H9 (cell line): ENCODE measurements around the gene POLR1D. TPM values are rescaled to one million over a fixed set of nuclear protein-coding genes. Genes with fewer than 3 reads are reported as not detected.

Experiments used
- DNase-seq: peaks from one replicate; pipeline ENCODE4 v3.0.0-alpha.2; 2017
- H2AFZ ChIP-seq: one replicate; pipeline ENCODE4 v1.6.1; 2013; ENCODE audit warnings: mild to moderate bottlenecking, low read length, control low read depth, moderate library complexity
- H2AK5ac ChIP-seq: 2 replicates; pipeline ENCODE4 v1.6.1; 2013; ENCODE audit warnings: low read length, control low read depth, mixed read lengths; ENCODE audit not compliant: insufficient read length
- H2BK120ac ChIP-seq: one replicate; pipeline ENCODE4 v1.6.1; 2013; ENCODE audit warnings: low read depth, mild to moderate bottlenecking, low read length, control low read depth, inconsistent platforms; ENCODE audit not compliant: poor library complexity, severe bottlenecking
- H2BK12ac ChIP-seq: 2 replicates; pipeline ENCODE4 v1.6.1; 2013; ENCODE audit warnings: low read length, control low read depth, mixed read lengths, low read depth; ENCODE audit not compliant: insufficient read length
- H2BK15ac ChIP-seq: 2 replicates; pipeline ENCODE4 v1.6.1; 2013; ENCODE audit warnings: low read depth, low read length, control low read depth
- H2BK20ac ChIP-seq: one replicate; pipeline ENCODE4 v1.6.1; 2013; ENCODE audit warnings: low read depth, mild to moderate bottlenecking, low read length, control low read depth, inconsistent platforms; ENCODE audit not compliant: poor library complexity, severe bottlenecking
- H2BK5ac ChIP-seq: 2 replicates; pipeline ENCODE4 v1.6.1; 2013; ENCODE audit warnings: low read length, control low read depth, mixed read lengths; ENCODE audit not compliant: insufficient read length
- H3K14ac ChIP-seq: 2 replicates; pipeline ENCODE4 v1.6.1; 2013; ENCODE audit warnings: low read length, control low read depth; ENCODE audit not compliant: insufficient read depth
- H3K18ac ChIP-seq: 2 replicates; pipeline ENCODE4 v1.6.1; 2013; ENCODE audit warnings: low read depth, mild to moderate bottlenecking, mixed read lengths, low read length, control low read depth; ENCODE audit not compliant: insufficient read length
- H3K23ac ChIP-seq: 2 replicates; pipeline ENCODE4 v1.6.1; 2013; ENCODE audit warnings: low read length, control low read depth, mixed read lengths, low read depth; ENCODE audit not compliant: insufficient read length
- H3K23me2 ChIP-seq: 2 replicates; pipeline ENCODE4 v1.6.1; 2013; ENCODE audit warnings: low read depth, mild to moderate bottlenecking, mixed read lengths, low read length, control low read depth; ENCODE audit not compliant: insufficient read length, poor library complexity, severe bottlenecking
- H3K27ac ChIP-seq: 2 replicates; pipeline ENCODE4 v1.5.1; 2013; ENCODE audit warnings: low read length, control low read depth, mixed read lengths, low read depth; ENCODE audit not compliant: insufficient read length
- H3K27me3 ChIP-seq: 2 replicates; pipeline ENCODE4 v1.6.1; 2013; ENCODE audit warnings: low read length, control low read depth, inconsistent platforms; ENCODE audit not compliant: insufficient read depth
- H3K4ac ChIP-seq: 2 replicates; pipeline ENCODE4 v1.6.1; 2013; ENCODE audit warnings: low read depth, mild to moderate bottlenecking, control low read depth, inconsistent platforms, low read length, moderate library complexity
- H3K4me1 ChIP-seq: 2 replicates; pipeline ENCODE4 v1.6.1; 2013; ENCODE audit warnings: low read length, control low read depth, inconsistent platforms; ENCODE audit not compliant: insufficient read depth
- H3K4me2 ChIP-seq: 2 replicates; pipeline ENCODE4 v1.6.1; 2013; ENCODE audit warnings: low read length, control low read depth, mixed read lengths; ENCODE audit not compliant: insufficient read length, insufficient read depth
- H3K56ac ChIP-seq: 2 replicates; pipeline ENCODE4 v1.6.1; 2013; ENCODE audit warnings: low read depth, mild to moderate bottlenecking, mixed read lengths, low read length, control low read depth; ENCODE audit not compliant: insufficient read length
- H3K79me1 ChIP-seq: 2 replicates; pipeline ENCODE4 v1.6.1; 2013; ENCODE audit warnings: low read depth, mild to moderate bottlenecking, moderate library complexity, low read length, control low read depth, inconsistent platforms; ENCODE audit not compliant: insufficient read depth, poor library complexity, severe bottlenecking
- H3K79me2 ChIP-seq: 2 replicates; pipeline ENCODE4 v1.6.1; 2013; ENCODE audit warnings: low read length, control low read depth, inconsistent platforms; ENCODE audit not compliant: insufficient read depth
- H3K9ac ChIP-seq: 2 replicates; pipeline ENCODE4 v1.6.1; 2013; ENCODE audit warnings: low read length, control low read depth, mixed read lengths; ENCODE audit not compliant: insufficient read length; ENCODE audit errors: extremely low read depth
- H3K9me3 ChIP-seq: one replicate; pipeline ENCODE4 v1.6.1; 2013; ENCODE audit warnings: low read depth, low read length, inconsistent platforms; ENCODE audit not compliant: control insufficient read depth
- H3T11ph ChIP-seq: one replicate; pipeline ENCODE4 v1.6.1; 2013; ENCODE audit warnings: mild to moderate bottlenecking, low read length, control low read depth, inconsistent platforms
- H4K20me1 ChIP-seq: one replicate; pipeline ENCODE4 v1.6.1; 2013; ENCODE audit not compliant: control insufficient read depth, insufficient read length, insufficient read depth
- H4K5ac ChIP-seq: 2 replicates; pipeline ENCODE4 v1.6.1; 2013; ENCODE audit warnings: low read depth, mild to moderate bottlenecking, mixed read lengths, low read length, control low read depth; ENCODE audit not compliant: insufficient read length
- H4K8ac ChIP-seq: replicated peaks from 2 replicates; pipeline ENCODE4 v1.6.1; 2013; ENCODE audit warnings: low read length, control low read depth, mixed read lengths, low read depth; ENCODE audit not compliant: insufficient read length
- H4K91ac ChIP-seq: 2 replicates; pipeline ENCODE4 v1.6.1; 2013; ENCODE audit warnings: low read depth, mild to moderate bottlenecking, moderate library complexity, mixed read lengths, low read length, control low read depth; ENCODE audit not compliant: insufficient read length
- H3K27ac Mint-ChIP-seq, 3 experiments: 2 replicates in 2 of 3; 3 replicates in 1 of 3; pipeline ENCODE4 v1.8.0; 2020 to 2021; ENCODE audit warnings: mixed read lengths in 3 of 3, mild to moderate bottlenecking in 1 of 3, moderate library complexity in 1 of 3
- H3K27me3 Mint-ChIP-seq: 2 replicates; pipeline ENCODE4 v1.8.0; 2021; ENCODE audit warnings: low read depth, mild to moderate bottlenecking, moderate library complexity, mixed read lengths
- H3K36me3 Mint-ChIP-seq, 3 experiments: 2 replicates in 2 of 3; 3 replicates in 1 of 3; pipeline ENCODE4 v1.8.0; 2020 to 2021; ENCODE audit warnings: low read depth in 3 of 3, mixed read lengths in 3 of 3; ENCODE audit not compliant: insufficient read depth in 1 of 3
- H3K4me1 Mint-ChIP-seq, 2 experiments: 2 replicates each; pipeline ENCODE4 v1.8.0; 2020; ENCODE audit warnings: mixed read lengths in 2 of 2
- H3K4me3 Mint-ChIP-seq, 2 experiments: 2 replicates in 1 of 2; 3 replicates in 1 of 2; pipeline ENCODE4 v1.8.0; 2020 to 2021; ENCODE audit warnings: mild to moderate bottlenecking in 2 of 2, mixed read lengths in 2 of 2, moderate library complexity in 1 of 2
- H3K9me3 Mint-ChIP-seq, 2 experiments: 2 replicates in 1 of 2; 3 replicates in 1 of 2; pipeline ENCODE4 v1.8.0; 2020; ENCODE audit warnings: mild to moderate bottlenecking in 2 of 2, mixed read lengths in 2 of 2, moderate library complexity in 1 of 2
- CTCF ChIP-seq: fragments of 200-600 bp; sonication (generic); conservative IDR thresholded peaks from 3 replicates; pipeline ENCODE4 v1.8.0; 2021; ENCODE audit warnings: antibody characterized with exemption, mild to moderate bottlenecking
- WGBS: extraction: QIAGEN DNeasy Blood & Tissue Kit; methylation state at CpG from one replicate; pipeline ENCODE4 v1.1.7; 2013; ENCODE audit warnings: missing lambda C conversion rate, low lambda C conversion rate, mixed read lengths; ENCODE audit not compliant: insufficient read length; ENCODE audit errors: extremely low coverage; 5-methylcytosine and 5-hydroxymethylcytosine counted together
- total RNA-seq: library from RNA; stranded (reverse); gene quantifications from 2 replicates; pipeline ENCODE4 v1.2.1, GENCODE V29; 2021

The POLR1D gene
- total RNA-seq, 1 experiment from 2014 or later = 167 TPM

GRCh38 chr13:27659145-27659865, 37.6 kb downstream of the POLR1D start:
- no peak for DNase-seq
- Histone ChIP-seq H3K23me2 (no peaks in the 10 kb centered on the region), H3K27me3 (no peaks in the 10 kb centered on the region), H2AFZ (no peak overlapping the region), H2AK5ac (no peak overlapping the region), H2BK5ac (no peak overlapping the region), H4K20me1 (no peaks in the 10 kb centered on the region), H4K5ac (no peak overlapping the region), H3K79me2 (no peaks in the 10 kb centered on the region), H2BK120ac (no peak overlapping the region), H2BK12ac (no peak overlapping the region), H3K27ac (no peak overlapping the region), H3K79me1 (no peaks in the 10 kb centered on the region), H3K4me1 (no peaks in the 10 kb centered on the region), H2BK15ac (no peak overlapping the region), H3K14ac (no peak overlapping the region), H4K8ac (no peak overlapping the region), H3K4me2 (no peak overlapping the region), H3K18ac (no peak overlapping the region), H3K4ac (no peak overlapping the region), H3T11ph (no peak overlapping the region), H3K9me3 (no peaks in the 10 kb centered on the region), H3K56ac (no peak overlapping the region), H4K91ac (no peak overlapping the region), H3K9ac (no peak overlapping the region), H3K23ac (no peak overlapping the region), H2BK20ac (no peak overlapping the region)
- Mint-ChIP-seq H3K27ac (no peak overlapping the region), H3K36me3 (no peaks in the 10 kb centered on the region; a peak in 2 of 7 replicates), H3K27me3 (no peaks in the 10 kb centered on the region), H3K4me3 (no peak overlapping the region), H3K9me3 (no peaks in the 10 kb centered on the region), H3K4me1 (peaks cover 9 to 18% of the 10 kb centered on the region in 2 experiments; a peak in 3 of 4 replicates)
- no peak for TF ChIP-seq CTCF
- WGBS = no CpG with 5 or more reads among the region's 7 CpGs
